Cardiac fibroblast (primary cell): Measurements from ENCODE around the gene AP2A2.

Experiments used
- DNase-seq, 2 donors: peaks; one replicate each; pipeline versions ENCODE4 v3.0.0 to v3.0.0-alpha.2; 2010; ENCODE audit warnings: low read depth in 2 of 2
- H3K4me3 ChIP-seq, 2 donors: replicated peaks in 1 of 2; 1 replicate in 1 of 2; 2 replicates in 1 of 2; pipeline ENCODE4 v1.5.1; 2011; ENCODE audit warnings: low read depth in 2 of 2, low read length in 2 of 2, mild to moderate bottlenecking in 2 of 2, moderate library complexity in 1 of 2
- CTCF ChIP-seq: IDR thresholded peaks from one replicate; pipeline ENCODE4 v1.5.1; 2011; ENCODE audit warnings: low read depth, mild to moderate bottlenecking, low read length, inconsistent platforms

Gene AP2A2

GRCh38 chr11:1022411-1022810 is 96.7 kb downstream of the AP2A2 start:
- H3K4me3 ChIP-seq = no peak overlapping the region
- TF ChIP-seq CTCF = no peak
- no peak for DNase-seq

- DNase-seq = no peak
- no peak for TF ChIP-seq CTCF
- H3K4me3 ChIP-seq = no peak overlapping the region
Measured at GRCh38 chr11:1022908-1023810, 97.5 kb downstream of the AP2A2 start.

- no peak for DNase-seq
- TF ChIP-seq CTCF = no peak
- no peak overlapping the region for H3K4me3 ChIP-seq
Measured at GRCh38 chr11:1023811-1024596, 98.3 kb downstream of the AP2A2 start.

GRCh38 chr11:1024597-1025409 is 99.1 kb downstream of the AP2A2 start:
- no peak for TF ChIP-seq CTCF
- H3K4me3 ChIP-seq = no peak overlapping the region
- DNase-seq = no peak

GRCh38 chr11:1025410-1026162 is 99.9 kb downstream of the AP2A2 start:
- DNase-seq = no peak
- no peak overlapping the region for H3K4me3 ChIP-seq
- TF ChIP-seq CTCF = no peak

GRCh38 chr11:1026163-1026450 is 100.4 kb downstream of the AP2A2 start:
- no peak overlapping the region for H3K4me3 ChIP-seq

More at GRCh38 chr11:1026163-1026450, 100.4 kb downstream of the AP2A2 start:
- no peak for TF ChIP-seq CTCF
- no peak for DNase-seq
